Astrocyte of the spinal cord (primary cell): Measurements from ENCODE around the gene RAB37.
A peak's percentile ranks its signal among the peaks of the same experiment; 100 is the strongest.

ENCODE experiments used
- DNase-seq: peaks from one replicate; pipeline ENCODE4 v3.0.0; 2011; ENCODE audit warnings: low read depth, low spot score
- H3K4me3 ChIP-seq: 2 replicates; pipeline ENCODE4 v1.5.1; 2011; ENCODE audit warnings: low read depth, mild to moderate bottlenecking, low read length, moderate library complexity
- in situ Hi-C: cut with HindIII; loops from 2 replicates; pipeline ENCODE4 v1.10.0; 2017; ENCODE audit warnings: low sequenced_read_pairs
- TF ChIP-seq, protein P1 (sequence below): IDR thresholded peaks from 2 replicates; pipeline ENCODE4 v1.5.1; 2012; ENCODE audit warnings: low read depth, mild to moderate bottlenecking, low read length, inconsistent platforms

RAB37 gene

DNA sequence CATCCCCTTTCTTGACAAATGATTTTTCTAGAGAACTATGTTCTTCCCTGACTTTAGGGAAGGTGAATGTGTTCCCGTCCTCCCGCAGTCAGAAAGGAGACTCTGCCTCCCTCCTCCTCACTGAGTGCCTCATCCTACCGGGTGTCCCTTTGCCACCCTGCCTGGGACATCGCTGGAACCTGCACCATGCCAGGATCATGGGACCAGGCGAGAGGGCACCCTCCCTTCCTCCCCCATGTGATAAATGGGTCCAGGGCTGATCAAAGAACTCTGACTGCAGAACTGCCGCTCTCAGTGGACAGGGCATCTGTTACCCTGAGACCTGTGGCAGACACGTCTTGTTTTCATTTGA lies 31.7 kb downstream of the RAB37 start:
- no peak overlapping the region for H3K4me3 ChIP-seq
- DNase-seq, result no peak
- in situ Hi-C loops, result no loop called here
- TF ChIP-seq, protein P1, sequence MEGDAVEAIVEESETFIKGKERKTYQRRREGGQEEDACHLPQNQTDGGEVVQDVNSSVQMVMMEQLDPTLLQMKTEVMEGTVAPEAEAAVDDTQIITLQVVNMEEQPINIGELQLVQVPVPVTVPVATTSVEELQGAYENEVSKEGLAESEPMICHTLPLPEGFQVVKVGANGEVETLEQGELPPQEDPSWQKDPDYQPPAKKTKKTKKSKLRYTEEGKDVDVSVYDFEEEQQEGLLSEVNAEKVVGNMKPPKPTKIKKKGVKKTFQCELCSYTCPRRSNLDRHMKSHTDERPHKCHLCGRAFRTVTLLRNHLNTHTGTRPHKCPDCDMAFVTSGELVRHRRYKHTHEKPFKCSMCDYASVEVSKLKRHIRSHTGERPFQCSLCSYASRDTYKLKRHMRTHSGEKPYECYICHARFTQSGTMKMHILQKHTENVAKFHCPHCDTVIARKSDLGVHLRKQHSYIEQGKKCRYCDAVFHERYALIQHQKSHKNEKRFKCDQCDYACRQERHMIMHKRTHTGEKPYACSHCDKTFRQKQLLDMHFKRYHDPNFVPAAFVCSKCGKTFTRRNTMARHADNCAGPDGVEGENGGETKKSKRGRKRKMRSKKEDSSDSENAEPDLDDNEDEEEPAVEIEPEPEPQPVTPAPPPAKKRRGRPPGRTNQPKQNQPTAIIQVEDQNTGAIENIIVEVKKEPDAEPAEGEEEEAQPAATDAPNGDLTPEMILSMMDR, result no peak

DNA sequence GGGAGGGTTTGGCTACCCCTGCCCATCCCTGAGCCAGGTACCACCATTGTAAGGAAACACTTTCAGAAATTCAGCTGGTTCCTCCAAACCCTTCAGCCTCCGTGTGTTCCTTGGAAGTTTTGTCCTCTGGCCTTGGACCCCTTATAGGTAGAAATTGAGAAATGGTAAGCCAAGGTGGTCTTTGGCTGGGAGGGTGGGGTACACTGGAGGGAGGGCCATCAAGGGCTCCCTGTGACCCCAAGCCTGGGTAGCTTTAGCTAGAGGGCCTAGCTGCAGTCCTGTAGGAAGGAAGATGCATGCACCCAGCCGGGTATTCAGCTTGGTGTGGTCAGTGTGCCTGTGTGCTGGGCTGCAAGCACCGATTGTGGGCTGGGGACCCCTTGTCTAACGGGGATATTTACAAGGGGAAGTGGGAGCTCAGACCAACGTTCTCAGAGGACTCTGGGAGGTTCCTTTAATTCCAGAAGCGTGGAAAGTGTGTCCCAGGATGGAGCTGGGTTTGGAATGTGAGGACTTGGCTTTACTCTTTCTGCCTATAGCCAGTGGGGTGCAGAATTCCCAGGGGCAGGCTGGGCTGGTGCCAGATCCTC lies 32.3 kb downstream of the RAB37 start:
- in situ Hi-C loops, result no loop called here
- H3K4me3 ChIP-seq, result no peak overlapping the region
- TF ChIP-seq, protein P1, result no peak
- no peak for DNase-seq

DNA sequence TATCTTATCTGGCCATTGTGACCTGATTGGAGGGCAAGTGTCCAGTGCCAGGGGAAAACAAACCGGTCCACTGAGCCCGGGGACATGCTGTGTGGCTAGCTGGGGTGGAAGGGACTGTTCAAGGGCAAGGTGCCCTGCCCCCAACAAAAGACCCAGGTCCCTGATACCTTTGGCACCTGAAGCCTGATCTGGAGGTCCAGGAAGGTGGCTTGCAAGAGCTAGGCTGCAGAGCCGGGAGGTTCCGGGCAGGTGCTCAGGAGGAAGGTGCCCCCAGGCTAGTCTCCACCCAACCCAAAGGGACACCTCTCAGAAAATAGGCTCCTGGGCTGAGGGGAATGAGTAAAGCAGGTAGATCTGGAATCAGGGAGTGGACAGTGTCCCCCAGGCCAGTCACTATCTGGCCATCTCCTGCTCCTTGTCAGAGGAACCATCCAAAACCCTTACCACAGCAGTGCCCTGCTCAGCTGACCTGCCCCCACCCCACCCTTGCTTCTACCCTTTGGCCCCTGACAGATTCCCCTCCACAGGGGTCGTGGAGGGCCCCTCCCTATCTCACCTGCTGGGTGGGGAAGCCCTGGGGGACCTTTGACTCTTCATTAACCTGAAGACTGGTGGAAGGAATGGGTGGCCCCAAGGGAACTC lies 32.9 kb downstream of the RAB37 start:
- in situ Hi-C loops, result no loop called here
- H3K4me3 ChIP-seq, result no peak overlapping the region
- TF ChIP-seq, protein P1, result no peak
- no peak for DNase-seq

DNA sequence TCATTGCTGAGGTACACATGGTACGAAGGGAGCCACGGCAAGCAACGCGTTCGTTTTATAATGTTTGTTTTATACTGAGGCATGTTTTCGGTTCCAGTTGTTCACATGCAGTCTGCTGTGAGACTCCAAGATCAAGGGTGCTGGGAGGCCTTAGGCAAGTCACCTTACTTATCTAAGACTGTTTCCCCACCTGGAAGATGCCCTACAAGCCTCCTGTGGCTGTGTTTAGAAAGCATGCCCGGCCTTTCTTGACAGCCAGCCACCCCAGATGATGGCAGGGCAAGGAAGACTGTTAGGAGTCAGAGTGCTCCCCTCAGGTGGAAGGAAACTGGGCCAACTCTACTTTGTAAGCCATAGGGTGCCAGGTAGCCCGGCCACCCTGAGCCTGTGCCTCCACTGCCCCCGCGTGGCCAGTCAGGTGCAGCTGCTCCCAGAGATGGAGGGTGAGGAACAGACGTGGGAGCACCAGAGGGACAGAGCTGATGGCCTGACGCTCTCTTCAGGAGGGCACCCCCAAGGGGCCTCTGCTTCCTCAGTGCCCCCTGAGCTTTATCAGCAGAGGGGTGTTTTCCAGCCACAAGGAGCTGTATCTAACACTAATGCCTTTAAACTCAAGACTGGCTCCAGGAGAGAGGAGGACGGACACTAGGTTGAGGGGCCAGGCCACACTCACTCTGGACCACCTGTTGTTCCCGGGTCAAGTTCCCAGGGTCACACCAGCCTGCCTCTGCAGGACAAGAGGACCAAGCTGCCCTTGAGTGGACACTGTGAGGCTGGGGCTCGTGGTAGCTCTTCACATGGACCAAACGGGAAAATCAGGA lies 33.7 kb downstream of the RAB37 start:
- DNase-seq, result peak; percentile 51
- TF ChIP-seq, protein P1, result peak; percentile 87
- no peak overlapping the region for H3K4me3 ChIP-seq
- in situ Hi-C loops, result no loop called here

DNA sequence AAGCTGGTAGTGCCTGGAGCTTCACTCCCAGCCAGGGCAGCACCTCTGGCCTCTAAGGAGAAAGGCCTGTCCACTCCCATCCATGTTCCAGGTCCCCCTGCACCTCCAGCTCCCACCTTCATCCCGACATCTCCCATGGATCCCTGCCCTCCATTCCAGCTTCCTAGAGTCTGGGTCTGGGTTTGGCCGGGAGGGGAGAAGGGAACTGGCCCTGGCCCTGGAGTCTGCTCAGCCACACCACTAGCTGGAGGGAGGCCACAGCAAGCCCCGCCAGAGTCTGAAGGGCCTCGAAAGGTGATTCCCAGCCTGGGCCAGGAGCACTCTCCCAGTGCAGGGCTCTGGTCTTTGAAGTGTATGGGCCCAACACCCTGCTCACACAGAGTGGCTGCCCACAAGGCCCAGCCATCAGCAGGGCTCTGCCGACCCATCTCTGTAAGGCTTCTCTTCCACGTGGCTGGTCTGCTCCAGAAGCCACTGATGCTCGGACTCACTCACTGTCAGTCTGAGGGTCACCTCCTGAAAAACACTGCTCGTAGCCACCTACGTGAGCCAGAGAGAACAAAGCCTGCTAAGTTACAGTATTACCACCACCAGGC lies 34.4 kb downstream of the RAB37 start:
- in situ Hi-C loops, result no loop called here
- DNase-seq, result no peak
- TF ChIP-seq, protein P1, result no peak

DNA sequence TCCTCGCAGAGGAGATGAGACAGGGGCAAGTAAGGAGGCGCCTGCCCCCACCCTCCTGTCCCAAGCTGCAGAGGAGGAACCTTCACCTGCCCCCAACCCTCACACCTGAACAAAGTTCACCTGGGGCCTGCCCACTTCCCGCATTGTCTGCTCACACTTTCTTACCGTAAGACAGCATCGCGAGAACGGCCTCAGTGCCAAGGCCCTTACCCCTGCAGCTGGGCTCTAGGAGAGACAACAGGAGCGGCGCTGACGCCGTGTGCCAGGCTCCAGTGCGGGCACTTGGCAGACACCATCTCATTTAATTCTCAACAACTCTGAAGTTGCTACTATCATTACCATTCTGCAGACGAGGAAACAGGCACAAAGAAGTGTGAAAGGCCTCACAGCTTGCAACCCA lies 35.0 kb downstream of the RAB37 start:
- TF ChIP-seq, protein P1, result no peak
- no peak overlapping the region for H3K4me3 ChIP-seq
- in situ Hi-C loops, result no loop called here
- no peak for DNase-seq

More for the DNA sequence above, 34.4 kb downstream of the RAB37 start:
- H3K4me3 ChIP-seq, result no peak overlapping the region
